Measurements from ENCODE around the gene ABHD8. TPM values are rescaled to one million over a fixed set of nuclear protein-coding genes. Genes with fewer than 3 reads are reported as not detected.

ABHD8 gene
- total and polyA plus RNA-seq, 2 of the 13 experiments (the other 11 are each of a cell fraction or from before 2014, with no cell fraction given) = 6.3 to 7.2 TPM

GRCh38 chr19:17243211-17243829 is 59.9 kb downstream of the ABHD8 start (continued):
- TF ChIP-seq ZNF503 (CRISPR knock-in tag; IDR thresholded peaks at IDR 0.05) = no peak
- no peak for TF ChIP-seq ZMYM2 (CRISPR knock-in tag; IDR thresholded peaks at IDR 0.05)
- no peak for TF ChIP-seq ZNF280B (CRISPR knock-in tag; IDR thresholded peaks at IDR 0.05; ENCODE audit: borderline replicate concordance)
- peak; percentile 87 for TF ChIP-seq HNF4A (CRISPR knock-in tag; IDR thresholded peaks at IDR 0.05)
- TF ChIP-seq CC2D1A (CRISPR knock-in tag; IDR thresholded peaks at IDR 0.05) = no peak
- TF ChIP-seq TCF7L2 (IDR thresholded peaks at IDR 0.05; ENCODE audit: low read depth, low read length) = no peak
- TF ChIP-seq BHLHE40 (IDR thresholded peaks at IDR 0.05; ENCODE audit: low read length) = no peak
- TF ChIP-seq GMEB2 (CRISPR knock-in tag; IDR thresholded peaks at IDR 0.05; ENCODE audit: low read depth) = no peak
- peak; percentile 57; the same call in 1 of the 2 replicates for TF ChIP-seq ZBTB7B (CRISPR knock-in tag; IDR thresholded peaks at IDR 0.05)
- TF ChIP-seq FOXO4 (CRISPR knock-in tag; conservative IDR thresholded peaks at IDR 0.05) = 0 out of 2 replicates have a peak, but pooled peaks have one; percentile 7
- no peak; the same call in 1 of the 2 replicates for TF ChIP-seq ZNF616 (CRISPR knock-in tag; IDR thresholded peaks at IDR 0.05; ENCODE audit: low read depth)
- TF ChIP-seq NCOA1 (CRISPR knock-in tag; IDR thresholded peaks at IDR 0.05) = no peak
- TF ChIP-seq ZNF547 (CRISPR knock-in tag; IDR thresholded peaks at IDR 0.05) = no peak
- TF ChIP-seq NAIF1 (CRISPR knock-in tag; IDR thresholded peaks at IDR 0.05; ENCODE audit: borderline replicate concordance) = no peak
- TF ChIP-seq ZUFSP (CRISPR knock-in tag; IDR thresholded peaks at IDR 0.05; ENCODE audit: borderline replicate concordance) = no peak
- TF ChIP-seq SIN3B (IDR thresholded peaks at IDR 0.05; ENCODE audit: low read length) = no peak
- TF ChIP-seq GLI4 (CRISPR knock-in tag; IDR thresholded peaks at IDR 0.05; ENCODE audit: borderline replicate concordance) = no peak
- no peak for TF ChIP-seq ZBTB21 (CRISPR knock-in tag; IDR thresholded peaks at IDR 0.05)
- TF ChIP-seq ZNF878 (CRISPR knock-in tag; IDR thresholded peaks at IDR 0.05) = peak; percentile 5; the same call in 1 of the 2 replicates
- TF ChIP-seq CBX2 (IDR thresholded peaks at IDR 0.05; ENCODE audit: low read depth, low read length) = no peak
- TF ChIP-seq CBX2 (CRISPR knock-in tag; IDR thresholded peaks at IDR 0.05; ENCODE audit: low read depth) = no peak
- TF ChIP-seq TBX2 (CRISPR knock-in tag; IDR thresholded peaks at IDR 0.05; ENCODE audit: borderline replicate concordance) = peak; percentile 33; the same call in 1 of the 2 replicates
- no peak for TF ChIP-seq RFX1 (IDR thresholded peaks at IDR 0.05)
